HS-27A (cell line): ENCODE data around the gene OGDHL.
"Not testable (repeated sequence)": the region's sequence is repeated elsewhere in the genome, so short reads cannot be mapped to it uniquely, and the experiment has no call there.

Source experiments
- DNase-seq: peaks from one replicate; pipeline ENCODE4 v3.0.0-alpha.2; 2012; ENCODE audit warnings: low read depth, missing footprints

Gene OGDHL

DNA sequence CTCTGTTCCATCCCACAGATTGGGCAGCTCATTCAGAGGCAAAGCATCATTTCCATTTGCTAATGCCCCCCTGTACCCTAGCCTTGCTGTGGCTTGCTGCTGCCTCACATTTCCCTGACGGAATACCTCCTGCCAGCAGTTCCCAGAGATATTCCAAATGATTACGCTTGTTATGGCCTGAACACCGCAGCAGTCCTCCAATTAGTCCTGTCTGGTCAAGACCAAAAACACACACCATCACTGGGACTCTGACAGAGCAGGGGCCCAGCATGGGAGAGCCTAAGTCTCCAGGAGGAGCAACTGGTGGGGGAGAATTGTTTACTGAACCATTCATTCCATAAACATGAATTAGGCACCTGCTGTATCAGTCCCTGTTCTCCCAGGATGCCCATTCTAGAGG is 6.1 kb downstream of the OGDHL start:
- DNase-seq = no peak

DNA sequence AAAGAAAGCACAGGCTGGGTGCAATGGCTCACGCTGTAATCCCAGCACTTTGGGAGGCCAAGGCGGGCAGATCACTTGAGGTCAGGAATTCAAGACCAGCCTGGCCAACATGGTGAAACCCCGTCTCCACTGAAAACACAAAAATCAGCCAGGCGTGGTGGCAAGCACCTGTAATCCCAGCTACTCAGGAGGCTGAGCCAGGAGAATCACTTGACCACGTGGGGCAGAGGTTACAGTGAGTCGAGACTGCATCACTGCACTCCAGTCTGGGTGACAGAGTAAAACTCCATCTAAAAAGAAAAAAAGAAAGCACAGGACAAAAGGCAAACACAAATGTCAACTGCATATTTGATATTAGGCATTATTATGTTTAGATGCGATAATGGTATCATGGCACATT is 7.2 kb downstream of the OGDHL start:
- DNase-seq = not testable (repeated sequence)

DNA sequence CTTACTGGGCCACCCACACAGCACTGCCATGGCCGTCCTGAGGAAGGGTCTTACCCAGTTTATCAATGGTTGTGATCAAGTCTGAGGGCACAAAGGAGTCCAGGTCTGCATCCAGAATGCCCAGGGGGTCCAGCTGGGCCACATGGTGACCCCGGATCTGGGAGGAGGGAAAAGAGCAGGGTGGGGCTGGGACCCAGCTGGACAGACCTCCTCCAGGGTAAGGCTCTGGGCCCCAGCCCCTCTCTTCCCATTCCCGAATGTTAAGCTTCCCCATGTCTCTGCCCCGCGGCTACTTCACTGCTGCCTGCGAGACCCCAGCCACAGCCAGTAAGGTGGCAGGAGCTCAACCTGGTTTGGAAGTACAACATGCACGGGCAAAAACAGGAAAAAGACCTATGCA is 9.5 kb downstream of the OGDHL start:
- no peak for DNase-seq

DNA sequence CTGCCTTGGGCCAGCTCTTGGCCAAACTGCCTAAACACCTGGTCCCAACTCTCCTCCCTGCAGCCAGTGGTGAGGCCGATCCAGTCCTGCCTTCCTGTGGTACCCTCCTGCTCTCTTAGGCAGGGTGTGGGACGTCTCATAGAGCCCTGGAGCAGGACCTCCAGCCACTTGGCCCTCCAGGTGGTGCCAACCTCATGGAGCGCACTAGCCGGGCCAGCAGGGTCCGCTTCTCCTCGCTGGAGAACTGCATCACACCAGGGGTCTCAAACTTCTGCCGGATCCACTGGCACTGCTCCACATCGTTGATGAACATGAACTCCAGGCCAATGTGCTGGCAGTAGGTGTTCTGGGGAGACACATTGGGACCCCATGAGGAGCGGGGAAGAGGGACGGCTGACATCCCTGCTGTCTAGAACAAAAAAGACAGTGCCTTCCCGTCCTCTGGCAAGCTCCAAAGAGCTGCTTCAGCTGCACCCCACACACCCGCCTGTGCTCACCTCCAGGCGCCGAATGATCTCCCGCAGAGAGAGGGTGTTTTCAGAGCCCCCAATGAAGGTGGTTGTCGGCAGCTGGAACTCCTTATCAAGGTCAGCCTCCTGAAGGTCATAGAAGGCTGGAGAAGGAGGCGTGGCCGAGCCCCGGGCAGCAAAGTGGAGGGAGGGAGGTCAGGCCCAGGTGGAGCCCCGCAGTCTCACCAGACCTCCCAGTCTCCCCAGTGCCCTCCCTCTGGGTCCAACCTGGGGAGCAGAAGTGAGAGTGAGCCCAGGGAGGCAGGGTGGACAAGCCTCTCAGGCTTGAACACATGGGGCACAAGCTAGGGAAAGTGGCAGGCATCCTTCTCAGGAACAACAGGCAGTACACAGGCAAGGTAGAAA is 10.2 kb downstream of the OGDHL start:
- no peak for DNase-seq

DNA sequence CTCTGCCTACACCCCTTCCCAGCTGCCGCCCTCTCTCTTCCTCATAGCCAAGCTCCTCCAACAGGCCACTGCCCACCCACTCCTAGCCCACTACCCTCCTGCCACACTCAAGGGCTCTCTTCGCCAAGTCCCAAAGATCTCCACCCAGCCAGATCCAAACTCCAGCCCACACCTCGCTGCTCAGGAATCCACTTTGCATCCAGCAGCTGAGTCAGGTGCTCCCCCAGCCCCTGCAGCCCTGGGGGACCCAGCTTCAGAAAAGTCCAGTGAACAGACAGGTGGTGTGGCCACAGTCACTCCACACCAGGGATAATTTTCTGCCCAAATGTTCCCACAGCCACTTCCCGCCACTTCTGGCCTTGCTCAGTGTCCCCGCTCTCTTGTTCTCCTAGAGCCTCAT is 10.9 kb downstream of the OGDHL start:
- no peak for DNase-seq

DNA sequence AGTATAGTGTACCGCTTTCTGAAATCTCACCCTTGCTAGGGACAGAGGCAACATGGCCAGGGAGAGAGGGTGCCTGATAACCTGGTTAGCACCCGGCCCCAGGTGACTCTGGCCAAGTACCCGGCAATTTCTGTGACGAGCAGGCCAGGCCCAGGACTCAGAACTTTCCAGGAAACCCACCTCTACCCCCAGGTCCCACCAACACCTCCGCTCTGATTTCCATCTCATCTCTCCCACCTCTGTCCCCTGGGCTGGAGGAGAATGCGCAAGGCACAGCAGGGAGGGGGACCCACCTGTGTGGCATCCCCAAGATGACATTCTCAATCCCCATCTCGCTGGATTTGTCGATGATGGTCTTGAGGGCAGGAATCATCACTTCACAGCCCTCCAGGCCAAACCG is 11.6 kb downstream of the OGDHL start:
- DNase-seq = no peak

DNA sequence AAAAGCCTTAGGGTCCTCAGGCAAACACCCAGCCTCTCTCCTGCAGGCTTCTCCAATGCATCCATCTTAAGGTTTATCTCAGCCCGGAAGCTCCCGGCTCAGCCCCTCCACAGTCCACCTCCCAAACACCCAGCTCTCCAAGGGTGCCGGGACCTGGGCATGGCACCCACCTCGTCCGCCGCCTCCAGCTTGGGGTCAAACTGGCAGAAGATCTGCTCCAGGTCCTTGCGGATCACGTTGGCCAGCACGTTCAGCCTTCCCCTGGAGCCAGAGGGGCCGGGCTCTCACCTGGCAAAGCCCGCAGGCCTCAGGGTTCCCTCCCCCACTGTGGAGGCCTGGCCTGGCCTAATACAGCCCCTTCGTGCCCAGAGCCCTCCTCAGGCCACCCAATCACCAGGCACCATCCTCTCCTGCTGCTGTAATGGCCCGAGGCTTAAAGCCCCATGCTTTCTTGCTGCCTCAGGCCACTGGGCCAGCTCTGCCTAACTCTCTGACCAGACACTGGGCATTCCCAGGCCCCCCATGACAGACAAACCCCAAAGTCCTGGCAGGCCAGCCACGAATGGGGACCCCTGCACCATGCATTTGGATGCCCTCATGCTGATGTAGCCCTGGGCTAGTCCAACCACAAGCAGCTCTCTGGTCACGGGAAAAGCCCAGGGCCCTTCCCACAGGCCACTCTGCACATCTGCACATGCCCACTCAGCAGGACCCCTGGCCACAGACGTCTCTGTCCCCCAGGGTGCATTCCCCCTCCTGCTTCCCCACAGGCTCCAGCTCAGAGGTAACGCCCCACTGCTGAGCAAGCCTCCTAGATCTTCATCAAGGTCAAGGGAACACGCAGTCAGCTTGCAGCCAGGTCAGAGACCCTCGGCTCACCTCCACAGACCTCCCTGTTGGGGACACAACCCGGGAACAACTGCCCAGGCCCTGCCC is 12.3 kb downstream of the OGDHL start:
- no peak for DNase-seq

DNA sequence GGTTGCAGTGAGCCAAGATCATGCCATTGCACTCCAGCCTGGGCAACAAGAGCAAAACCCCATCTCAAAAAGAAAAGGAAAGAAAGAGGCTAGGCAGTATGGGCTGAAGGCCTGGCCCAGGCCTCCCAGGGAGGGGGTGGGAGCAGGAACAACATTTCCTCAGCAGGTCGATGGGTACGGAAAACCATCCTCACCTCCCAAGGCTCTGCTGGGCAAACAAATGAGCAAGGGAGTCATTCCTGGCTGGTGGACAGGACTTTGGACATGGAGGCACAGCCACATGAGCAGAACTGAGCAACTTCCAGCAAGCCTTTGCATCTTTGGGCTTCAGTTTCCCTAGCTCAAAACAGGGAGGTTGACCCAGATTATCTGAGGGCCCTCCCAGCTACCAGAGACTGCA is 13.0 kb downstream of the OGDHL start:
- no peak for DNase-seq

DNA sequence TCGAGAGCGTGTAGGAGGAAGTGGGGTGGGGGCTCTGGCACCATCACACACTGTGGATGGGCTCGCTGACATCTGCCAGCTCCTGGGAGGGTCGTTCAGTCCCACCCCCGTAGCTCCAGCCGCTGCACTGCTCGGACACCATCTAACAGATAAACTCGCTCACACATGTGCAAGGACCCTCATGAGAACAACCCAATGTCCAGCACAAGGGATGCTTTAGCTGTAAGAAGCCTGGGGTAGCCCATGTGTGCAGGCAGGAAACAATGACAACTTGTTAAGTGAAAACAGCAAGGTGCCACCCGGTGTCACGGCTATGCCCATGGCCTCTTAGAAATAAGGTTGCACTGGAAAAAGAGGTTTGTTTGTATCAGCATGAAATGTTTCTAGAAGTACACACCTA is 14.1 kb downstream of the OGDHL start:
- no peak for DNase-seq

DNA sequence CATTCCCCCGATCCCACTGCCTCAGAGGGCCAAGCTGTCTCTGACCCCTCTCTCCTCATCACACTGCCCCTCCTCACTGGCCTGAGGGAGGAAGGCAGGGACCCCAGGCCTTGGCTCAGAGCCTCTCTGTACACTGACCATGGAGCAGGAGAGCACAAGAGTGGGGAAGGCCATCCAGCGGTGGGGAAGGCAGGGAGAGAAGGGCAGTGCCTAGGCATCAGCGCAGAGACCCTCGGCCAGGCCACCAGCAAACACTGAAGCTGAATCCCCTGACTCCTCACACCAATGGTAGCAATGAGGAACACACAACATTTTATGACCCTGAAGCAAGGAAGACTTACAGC is 14.8 kb downstream of the OGDHL start:
- no peak for DNase-seq

DNA sequence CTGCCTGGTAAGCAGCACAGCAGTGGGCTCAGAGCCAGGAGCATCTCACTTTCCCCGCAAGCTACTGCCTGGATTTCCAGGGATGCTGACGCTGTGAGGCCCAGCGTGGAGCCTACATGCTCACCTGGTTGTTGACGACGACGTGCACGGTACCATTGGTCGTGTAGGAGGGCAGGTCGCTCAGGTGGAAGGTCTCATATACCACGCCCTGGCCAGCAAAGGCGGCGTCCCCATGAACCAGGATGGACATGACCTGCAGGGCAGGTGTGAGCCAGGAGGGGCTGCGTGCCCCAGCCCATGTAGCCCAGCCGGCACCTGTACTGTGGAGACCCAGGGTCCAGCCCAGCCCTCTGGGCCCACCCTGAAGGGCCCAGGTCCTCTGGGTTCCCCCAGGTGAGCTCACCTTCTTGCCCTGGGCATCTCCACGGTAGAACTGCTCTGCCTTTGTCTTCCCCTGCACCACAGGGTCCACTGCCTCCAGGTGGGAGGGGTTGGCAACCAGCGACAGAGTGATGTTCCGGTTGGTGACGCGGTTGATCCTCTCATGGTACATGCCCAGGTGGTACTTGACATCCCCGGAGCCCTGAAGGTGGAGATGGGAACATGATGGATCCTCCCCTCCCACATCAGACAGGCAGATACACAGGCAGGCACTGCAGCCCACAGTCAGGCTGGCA is 15.4 kb downstream of the OGDHL start:
- no peak for DNase-seq

DNA sequence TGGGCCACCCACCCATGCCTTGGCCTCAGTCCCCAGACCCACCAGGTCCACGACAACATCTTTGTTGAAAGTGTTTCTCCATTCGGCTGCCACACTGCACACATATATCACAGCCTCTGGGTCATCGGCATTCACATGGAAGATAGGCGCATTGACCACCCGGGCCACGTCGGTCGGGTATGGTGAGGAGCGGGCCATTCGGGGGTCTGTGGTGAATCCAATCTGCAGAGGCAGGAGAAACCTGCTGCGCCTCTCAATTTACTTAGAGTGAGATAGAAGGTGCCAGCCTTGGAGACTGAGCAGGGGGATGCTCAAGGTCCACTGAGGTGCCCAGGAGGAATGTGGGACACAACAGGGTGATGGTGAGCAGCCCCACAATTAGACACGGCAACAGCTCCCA is 16.4 kb downstream of the OGDHL start:
- DNase-seq = no peak

DNA sequence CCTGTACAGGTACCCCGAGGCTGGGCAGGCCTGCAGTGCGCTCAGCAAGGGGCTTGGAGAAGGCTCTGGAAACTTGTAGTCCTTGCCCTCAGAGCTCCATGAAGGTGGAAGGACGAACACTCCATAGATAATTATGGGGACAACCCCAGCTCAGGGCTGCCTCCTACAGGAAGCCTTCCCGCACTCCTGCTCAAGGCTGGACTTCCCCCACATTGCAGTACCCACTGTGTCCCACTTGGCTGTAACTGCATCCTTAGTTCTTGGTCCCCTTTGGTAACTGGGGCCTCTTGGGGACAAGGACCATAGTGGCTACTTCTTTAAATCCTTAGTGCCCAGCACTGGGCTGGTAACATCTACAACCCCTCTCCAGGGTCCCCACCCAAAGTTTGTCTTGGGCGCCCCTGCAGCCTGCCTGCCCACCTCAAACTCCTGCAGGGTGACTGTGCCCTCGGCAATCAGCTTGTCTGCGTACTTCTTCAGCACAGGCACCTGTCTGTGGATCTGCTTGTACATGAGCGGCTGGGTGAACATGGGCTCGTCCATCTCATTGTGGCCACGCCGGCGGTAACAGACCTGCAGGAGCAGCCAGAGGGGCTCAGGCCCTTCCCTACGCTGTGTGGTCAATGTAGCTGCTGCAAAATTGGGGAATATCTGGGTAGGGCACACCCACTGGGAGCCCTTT is 17.1 kb downstream of the OGDHL start:
- no peak for DNase-seq

DNA sequence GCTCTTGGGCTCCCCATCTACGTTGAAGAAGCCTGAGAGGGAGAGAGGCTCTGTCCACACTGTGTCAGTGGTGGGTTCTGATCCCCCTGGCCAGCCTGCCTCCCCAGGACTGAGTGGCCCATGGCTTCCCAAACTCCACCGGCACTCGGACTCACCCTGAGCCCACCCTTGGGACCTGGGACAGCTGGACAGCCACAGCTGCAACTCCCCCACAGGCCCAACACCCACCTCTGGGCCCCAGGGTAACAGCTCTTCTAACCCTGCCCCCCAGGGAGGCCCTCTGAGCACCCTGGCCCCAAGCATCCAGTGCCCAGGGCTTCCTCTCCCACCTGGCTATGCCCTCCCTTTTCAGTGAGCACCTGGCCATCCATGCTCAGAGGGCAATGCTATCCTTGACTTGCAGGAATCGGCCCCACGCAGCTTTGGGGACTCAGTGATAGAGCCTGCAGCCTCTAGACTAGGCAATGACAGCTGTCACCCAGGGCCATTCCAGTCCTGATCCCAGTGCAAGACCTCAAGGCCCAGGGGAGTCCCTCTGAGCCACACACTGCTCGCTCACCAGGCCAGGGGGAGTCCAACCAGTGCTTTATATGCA is 17.9 kb downstream of the OGDHL start:
- DNase-seq = no peak

DNA sequence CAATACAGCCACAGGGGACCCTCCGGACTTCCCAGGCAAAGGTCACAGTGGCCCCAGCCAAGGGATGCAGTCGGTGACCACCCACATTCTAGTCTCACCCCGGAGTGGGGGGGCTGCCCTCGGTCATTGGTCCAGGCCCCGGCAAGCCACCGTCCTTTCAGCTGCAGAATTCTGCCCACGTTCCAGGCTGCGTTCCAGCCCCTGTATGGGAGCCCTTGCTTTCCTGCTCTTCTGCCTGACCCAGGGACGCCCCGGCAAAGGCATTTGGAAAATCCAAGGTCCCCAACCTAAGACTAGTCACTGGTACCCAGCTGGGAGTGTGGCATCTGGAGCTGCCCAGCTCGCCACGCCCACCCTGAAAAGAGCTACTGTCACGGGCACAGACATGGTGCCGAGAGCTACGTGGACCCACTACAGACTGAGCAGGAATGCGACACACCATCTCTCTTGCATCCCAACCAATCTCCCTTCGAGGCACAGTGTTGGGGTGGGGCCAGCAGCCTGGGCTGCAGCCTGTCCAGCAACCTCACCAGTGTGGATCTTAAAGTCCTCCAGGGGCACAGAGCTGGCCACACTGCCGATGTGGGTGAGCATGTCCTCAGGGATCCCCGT is 18.6 kb downstream of the OGDHL start:
- no peak for DNase-seq

DNA sequence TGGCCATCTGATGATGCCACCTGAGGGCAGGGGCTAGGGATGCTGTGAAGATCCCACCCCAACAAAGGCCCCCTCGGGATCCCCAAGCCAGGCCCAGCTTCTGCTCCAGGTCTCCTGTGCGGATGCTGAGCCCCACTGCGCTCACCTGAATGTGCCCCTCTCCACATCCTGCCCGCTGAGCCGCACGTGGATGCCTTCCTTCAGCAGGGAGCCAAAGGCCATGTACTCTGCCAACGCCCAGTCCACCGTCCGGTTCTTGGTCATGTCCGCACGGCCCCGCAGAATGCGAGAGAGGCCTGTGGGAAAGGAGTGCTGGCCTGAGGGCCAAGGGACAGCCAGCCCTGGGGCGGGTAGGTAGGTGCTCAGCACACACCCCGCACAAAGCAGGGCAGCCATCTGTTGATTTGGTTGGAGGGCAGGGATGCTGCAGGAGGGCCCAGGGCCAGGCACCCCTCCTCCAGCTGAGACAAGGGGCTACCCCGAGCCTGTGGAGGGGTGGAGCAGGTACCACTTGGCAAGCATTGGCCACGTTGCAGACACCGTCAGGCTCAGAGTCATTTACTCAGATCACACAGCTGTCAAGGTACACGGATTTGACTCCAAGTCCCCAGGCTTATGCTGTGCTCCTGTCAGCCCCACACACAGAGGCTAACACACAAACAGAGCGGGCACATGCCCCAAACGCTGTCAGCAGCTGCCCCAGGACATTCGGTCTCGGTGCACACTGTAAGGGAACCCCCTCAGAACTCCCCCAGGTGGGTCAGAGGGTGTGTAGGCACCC is 19.2 kb downstream of the OGDHL start:
- no peak for DNase-seq

DNA sequence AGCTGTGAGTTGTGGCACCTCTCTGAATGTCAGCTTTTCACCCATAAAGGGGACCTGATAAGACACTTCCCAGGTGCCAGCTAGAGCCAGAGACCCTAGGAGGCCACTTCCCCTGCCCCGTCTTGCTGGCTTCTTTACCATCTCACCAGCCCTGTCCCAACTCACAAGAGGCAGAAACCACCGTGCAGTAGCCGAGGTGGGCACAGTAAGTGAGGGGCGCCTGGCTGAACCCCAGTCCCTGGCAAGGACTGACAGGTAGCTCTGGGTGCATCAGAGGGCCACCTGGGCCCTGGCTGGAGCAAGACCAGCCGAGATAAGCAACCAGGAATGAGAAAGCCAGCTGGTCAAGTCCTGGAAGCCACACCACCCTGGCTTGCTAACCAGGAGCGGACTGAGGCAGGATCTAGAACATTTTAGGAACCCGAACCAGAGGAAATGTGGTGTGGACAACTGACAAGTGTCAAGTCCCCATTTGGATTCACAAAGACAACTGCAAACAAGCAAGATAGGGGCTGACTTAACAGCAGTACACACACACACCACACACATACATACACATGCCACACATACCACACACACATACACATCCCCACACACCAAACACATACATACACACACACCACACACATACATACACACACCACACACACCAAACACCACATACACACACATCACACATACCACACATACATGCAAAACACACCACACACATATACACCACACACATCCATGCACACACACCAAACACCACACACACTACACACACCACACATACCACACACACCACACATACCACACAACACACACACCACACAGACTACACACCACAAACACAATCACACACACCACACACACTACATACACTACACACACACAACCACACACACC is 20.8 kb downstream of the OGDHL start:
- no peak for DNase-seq

DNA sequence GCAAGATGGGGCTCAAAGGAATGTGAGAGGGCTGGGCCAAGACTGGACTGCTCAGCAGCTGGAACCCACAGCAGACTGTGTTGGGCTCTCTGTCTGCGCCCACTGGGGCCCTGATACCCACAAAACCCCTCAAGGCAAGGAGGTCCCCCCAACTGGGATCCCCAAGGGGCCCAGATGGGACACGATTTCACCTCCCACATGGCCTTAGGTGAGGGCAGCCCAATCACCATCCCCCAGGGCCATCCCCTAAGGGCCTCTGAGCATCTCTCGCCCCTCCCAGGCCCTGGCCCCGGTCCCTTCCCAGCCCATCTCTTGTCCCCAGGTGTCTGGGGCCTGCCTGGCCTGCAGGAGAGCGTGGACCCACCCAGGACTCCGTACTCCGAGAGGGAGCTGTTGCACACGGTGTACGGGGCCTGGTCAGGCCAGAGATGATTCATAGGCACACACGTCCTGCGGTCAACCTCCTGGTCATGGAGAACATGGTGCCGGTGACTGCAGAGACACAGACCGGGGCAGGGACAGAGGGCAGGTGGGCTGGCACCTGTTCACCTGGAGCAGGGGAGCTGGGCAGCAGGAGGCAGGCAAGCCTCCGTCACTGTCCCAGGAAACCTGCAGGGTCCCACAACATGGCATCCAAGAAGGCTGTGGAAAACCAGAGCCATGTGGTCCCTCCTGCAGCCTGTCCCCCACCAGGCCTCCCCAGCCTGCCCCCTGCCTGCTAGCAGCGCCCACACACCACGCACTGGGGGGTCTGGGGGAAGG is 21.6 kb downstream of the OGDHL start:
- DNase-seq = no peak

DNA sequence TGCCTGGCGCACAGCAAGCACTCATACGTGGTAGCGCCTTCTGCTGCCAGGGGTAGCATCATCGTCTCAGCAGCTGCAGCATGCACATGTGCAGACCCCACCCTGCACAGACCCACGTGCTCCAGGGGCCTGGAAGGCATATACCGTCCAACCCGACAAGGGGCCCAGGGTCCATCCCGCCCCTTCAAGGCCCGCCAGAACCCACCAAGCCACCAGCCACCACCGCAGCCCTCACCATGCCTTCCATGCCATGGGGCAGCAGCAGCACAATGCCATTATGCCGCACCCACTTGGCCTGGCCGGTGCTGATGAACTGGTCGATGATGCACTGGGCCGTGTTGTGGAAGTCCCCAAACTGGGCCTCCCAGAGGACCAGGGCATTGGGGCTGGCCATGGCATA is 22.7 kb downstream of the OGDHL start:
- DNase-seq = no peak
